B cell (primary cell): ENCODE measurements around the gene PAM16. TPM values are rescaled to one million over a fixed set of nuclear protein-coding genes. Genes with fewer than 3 reads are reported as not detected.
"Not testable (repeated sequence)": the region's sequence is repeated elsewhere in the genome, so short reads cannot be mapped to it uniquely, and the experiment has no call there.

Experiments used
- ATAC-seq: fragments of 200-7000 bp; cut with Tn5 transposase; one replicate; pipeline ENCODE4 v1.10.0; 2021; ENCODE audit warnings: low read depth, mild to moderate bottlenecking, moderate number of reproducible peaks, moderate library complexity
- CTCF ChIA-PET: fragments of 350-600 bp; sonication (Branson Sonifier 250); formaldehyde crosslinking; loops from one replicate; lab custom pipeline; 2021; ENCODE audit warnings: antibody characterized with exemption, inconsistent platforms; lab: Charles Lee
- POLR2A ChIA-PET: fragments of 350-600 bp; sonication (Branson Sonifier 250); formaldehyde crosslinking; loops from one replicate; lab custom pipeline; 2021; ENCODE audit warnings: antibody characterized with exemption; lab: Charles Lee
- DNase-seq: peaks from one replicate; pipeline ENCODE4 v3.0.0; 2013
- H2AFZ ChIP-seq: 2 replicates; pipeline ENCODE4 v1.6.1; 2012; ENCODE audit warnings: mild to moderate bottlenecking, low read depth, low read length; ENCODE audit not compliant: insufficient read depth, poor library complexity, severe bottlenecking
- H3K27ac ChIP-seq, 2 donors: 1 replicate in 1 of 2; 2 replicates in 1 of 2; pipeline ENCODE4 v1.5.1; 2012 to 2013; ENCODE audit warnings: low read length in 2 of 2, mild to moderate bottlenecking in 2 of 2, moderate library complexity in 1 of 2
- H3K27me3 ChIP-seq, 4 experiments: fragments of 200-600 bp in 1 of 4; sonication (generic) in 1 of 4; replicated peaks in 1 of 4; 1 replicate in 2 of 4; 2 replicates in 2 of 4; pipeline versions ENCODE4 v1.6.1 to v1.7.0; 2013 to 2016; ENCODE audit warnings: low read length in 3 of 4, mild to moderate bottlenecking in 2 of 4, mixed read lengths in 1 of 4, moderate library complexity in 1 of 4; ENCODE audit not compliant: insufficient read depth in 4 of 4, control insufficient read depth in 3 of 4; ENCODE audit errors: control extremely low read depth in 1 of 4
- H3K36me3 ChIP-seq, 2 experiments: replicated peaks in 1 of 2; 1 replicate in 1 of 2; 2 replicates in 1 of 2; pipeline versions ENCODE4 v1.6.1 to v1.7.1; 2013; ENCODE audit warnings: low read length in 1 of 2; ENCODE audit not compliant: insufficient read depth in 2 of 2, control insufficient read depth in 1 of 2; ENCODE audit errors: control extremely low read depth in 1 of 2, extremely low read depth in 1 of 2
- H3K4me1 ChIP-seq, 2 donors: fragments of 200-600 bp in 1 of 2; sonication (generic) in 1 of 2; 1 replicate in 1 of 2; 2 replicates in 1 of 2; pipeline versions ENCODE4 v1.5.1 to v1.6.1; 2013 to 2017; ENCODE audit warnings: low read length in 2 of 2; ENCODE audit not compliant: control insufficient read depth in 2 of 2, insufficient read depth in 2 of 2
- H3K4me2 ChIP-seq: replicated peaks from 2 replicates; pipeline ENCODE3; 2012; ENCODE audit warnings: mild to moderate bottlenecking, low read depth, low read length; ENCODE audit not compliant: poor library complexity, severe bottlenecking
- H3K4me3 ChIP-seq, 5 experiments: fragments of 200-600 bp in 1 of 5; sonication (generic) in 1 of 5; 1 replicate in 3 of 5; 2 replicates in 2 of 5; pipeline versions ENCODE4 v1.5.1 to v1.7.0; 2011 to 2016; ENCODE audit warnings: low read length in 4 of 5, mild to moderate bottlenecking in 4 of 5, low read depth in 2 of 5, control low read depth in 1 of 5, moderate library complexity in 1 of 5; ENCODE audit not compliant: insufficient read depth in 1 of 5; ENCODE audit errors: control extremely low read depth in 1 of 5, extremely low read depth in 1 of 5
- H3K79me2 ChIP-seq: fragments of 200-600 bp; sonication (generic); one replicate; pipeline ENCODE4 v1.6.0; 2016; ENCODE audit warnings: low read length; ENCODE audit not compliant: control insufficient read depth, insufficient read depth
- H3K9ac ChIP-seq: fragments of 200-600 bp; sonication (generic); 2 replicates; pipeline ENCODE4 v1.6.1; 2017; ENCODE audit warnings: mild to moderate bottlenecking, low read length, moderate library complexity
- H3K9me3 ChIP-seq, 3 donors: one replicate each; pipeline versions ENCODE4 v1.6.1 to v1.7.1; 2013; ENCODE audit warnings: low read length in 2 of 3; ENCODE audit not compliant: control insufficient read depth in 2 of 3, insufficient read depth in 1 of 3; ENCODE audit errors: control extremely low read depth in 1 of 3
- H4K20me1 ChIP-seq: 2 replicates; pipeline ENCODE4 v1.6.0; 2012; ENCODE audit warnings: mild to moderate bottlenecking, low read length; ENCODE audit not compliant: insufficient read depth, control insufficient read depth, poor library complexity, severe bottlenecking
- H3K27ac Mint-ChIP-seq: one replicate; pipeline ENCODE4 v1.8.0; 2021; ENCODE audit warnings: mixed read lengths
- H3K27me3 Mint-ChIP-seq: one replicate; pipeline ENCODE4 v1.8.0; 2021; ENCODE audit warnings: mixed read lengths
- H3K4me1 Mint-ChIP-seq: one replicate; pipeline ENCODE4 v1.8.0; 2021; ENCODE audit warnings: mixed read lengths
- H3K4me3 Mint-ChIP-seq: one replicate; pipeline ENCODE4 v1.8.0; 2021; ENCODE audit warnings: mixed read lengths
- H3K9me3 Mint-ChIP-seq: one replicate; pipeline ENCODE4 v1.8.0; 2022; ENCODE audit warnings: mixed read lengths; ENCODE audit not compliant: insufficient read depth
- EZH2 ChIP-seq: IDR thresholded peaks from 2 replicates; pipeline ENCODE4 v1.6.1; 2012; ENCODE audit warnings: borderline replicate concordance, low read depth, mild to moderate bottlenecking, moderate library complexity, low read length; ENCODE audit not compliant: insufficient read depth, poor library complexity, severe bottlenecking
- WGBS: methylation state at CpG from one replicate; pipeline ENCODE4 v1.1.5; 2013; ENCODE audit warnings: missing lambda C conversion rate; ENCODE audit not compliant: insufficient coverage; 5-methylcytosine and 5-hydroxymethylcytosine counted together
- intact Hi-C: fragments of 100-400 bp; cut with micrococcal nuclease; formaldehyde crosslinking; loops from one replicate; pipeline ENCODE4 v1.10.0; 2022
- polyA plus RNA-seq: library from polyadenylated mRNA; depleted of rRNA; stranded (reverse); fragments of >200 nt; gene quantifications from 2 replicates; pipeline ENCODE4 v1.2.3, GENCODE V29; 2012
- total RNA-seq, 2 donors: library from RNA; stranded (reverse); fragments of 120-200 nt in 1 of 2; gene quantifications; 1 replicate in 1 of 2; 2 replicates in 1 of 2; pipeline versions ENCODE4 v1.2.3 to v1.2.4, GENCODE V29; 2013 to 2022
- TF ChIP-seq, protein P1 (sequence below): fragments of 200-600 bp; IDR thresholded peaks from one replicate; pipeline ENCODE4 v1.8.0; 2022; ENCODE audit warnings: antibody characterized with exemption, mild to moderate bottlenecking

Gene PAM16
- total and polyA plus RNA-seq, 2 donors (not counting 1 experiment from before 2014, with no cell fraction given) = 57.3 to 64.1 TPM

GRCh38 chr16:4334724-4335495, 16.2 kb downstream of the PAM16 start:
- H3K36me3 ChIP-seq = peaks cover 0 to 7% of the 10 kb centered on the region in 2 experiments
- TF ChIP-seq, protein P1, sequence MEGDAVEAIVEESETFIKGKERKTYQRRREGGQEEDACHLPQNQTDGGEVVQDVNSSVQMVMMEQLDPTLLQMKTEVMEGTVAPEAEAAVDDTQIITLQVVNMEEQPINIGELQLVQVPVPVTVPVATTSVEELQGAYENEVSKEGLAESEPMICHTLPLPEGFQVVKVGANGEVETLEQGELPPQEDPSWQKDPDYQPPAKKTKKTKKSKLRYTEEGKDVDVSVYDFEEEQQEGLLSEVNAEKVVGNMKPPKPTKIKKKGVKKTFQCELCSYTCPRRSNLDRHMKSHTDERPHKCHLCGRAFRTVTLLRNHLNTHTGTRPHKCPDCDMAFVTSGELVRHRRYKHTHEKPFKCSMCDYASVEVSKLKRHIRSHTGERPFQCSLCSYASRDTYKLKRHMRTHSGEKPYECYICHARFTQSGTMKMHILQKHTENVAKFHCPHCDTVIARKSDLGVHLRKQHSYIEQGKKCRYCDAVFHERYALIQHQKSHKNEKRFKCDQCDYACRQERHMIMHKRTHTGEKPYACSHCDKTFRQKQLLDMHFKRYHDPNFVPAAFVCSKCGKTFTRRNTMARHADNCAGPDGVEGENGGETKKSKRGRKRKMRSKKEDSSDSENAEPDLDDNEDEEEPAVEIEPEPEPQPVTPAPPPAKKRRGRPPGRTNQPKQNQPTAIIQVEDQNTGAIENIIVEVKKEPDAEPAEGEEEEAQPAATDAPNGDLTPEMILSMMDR = no peak
- no peak for TF ChIP-seq EZH2
- H2AFZ ChIP-seq = no peak overlapping the region
- ATAC-seq (no peak), DNase-seq (no peak)
- 94% methylated on average over 28 of the region's 32 CpGs for WGBS
- H3K27me3 ChIP-seq = peaks cover 0 to 10% (median 0%) of the 10 kb centered on the region in 4 experiments
- no peaks in the 10 kb centered on the region for H3K27me3 Mint-ChIP-seq
- H3K9ac ChIP-seq = no peak overlapping the region
- no peak overlapping the region for H3K4me2 ChIP-seq
- no peak overlapping the region for H3K4me3 ChIP-seq
- no peaks in the 10 kb centered on the region for H3K9me3 ChIP-seq
- ChIA-PET POLR2A (no interaction called here), CTCF (interaction anchor here (0.6 to 10.0 kb wide), 3 partner anchors 9 to 68 kb away, joined by 4 to 152 read pairs (median 6); no protein-coding TSS in a partner anchor)
- no peak overlapping the region for H3K4me3 Mint-ChIP-seq
- no peak overlapping the region for H3K27ac ChIP-seq
- intact Hi-C loops = no loop called here
- H3K79me2 ChIP-seq = peaks cover 27% of the 10 kb centered on the region
- H3K27ac Mint-ChIP-seq = no peak overlapping the region
- no peaks in the 10 kb centered on the region for H3K4me1 ChIP-seq
- no peaks in the 10 kb centered on the region for H4K20me1 ChIP-seq
- H3K9me3 Mint-ChIP-seq = no peaks in the 10 kb centered on the region
- no peaks in the 10 kb centered on the region for H3K4me1 Mint-ChIP-seq

- WGBS = 91% methylated on average over 8 of the region's 9 CpGs
- H3K27me3 Mint-ChIP-seq, DNase-seq, H3K4me2 ChIP-seq, H3K4me3 ChIP-seq, H4K20me1 ChIP-seq, intact Hi-C loops, H3K27ac Mint-ChIP-seq, H3K4me1 Mint-ChIP-seq, H3K4me1 ChIP-seq, H3K36me3 ChIP-seq, H3K9me3 Mint-ChIP-seq, H2AFZ ChIP-seq, H3K27ac ChIP-seq, ATAC-seq, H3K4me3 Mint-ChIP-seq, POLR2A ChIA-PET, H3K9me3 ChIP-seq, H3K9ac ChIP-seq: not testable (repeated sequence)
- Histone ChIP-seq H3K27me3 (peaks cover 0 to 11% (median 0%) of the 10 kb centered on the region in 4 experiments), H3K79me2 (peaks cover 15% of the 10 kb centered on the region)
- CTCF ChIA-PET = interaction anchor here (1.6 to 10.0 kb wide), 2 partner anchors 42 to 69 kb away, joined by 6 to 152 read pairs; no protein-coding TSS in a partner anchor
These were observed 17.4 kb downstream of the PAM16 start for GRCh38 chr16:4333714-4334113.
